HepG2 (cell line): ENCODE measurements around the gene DDR1. TPM values are rescaled to one million over a fixed set of nuclear protein-coding genes. Genes with fewer than 3 reads are reported as not detected.

Source experiments
- CREBL2 ChIP-seq: sonication (generic); formaldehyde crosslinking; IDR thresholded peaks from 2 replicates; pipeline ENCODE4 v1.8.1; 2023; ENCODE audit warnings: missing genetic modification reagents, mild to moderate bottlenecking, borderline replicate concordance
- ERF ChIP-seq: IDR thresholded peaks from 2 replicates; pipeline ENCODE4 v1.6.1; 2018; ENCODE audit warnings: missing biosample characterization, missing genetic modification reagents
- GTF2F1 ChIP-seq: fragments of 150-350 bp; IDR thresholded peaks from 2 replicates; pipeline ENCODE4 v1.6.1; 2014; ENCODE audit warnings: low read length
- HMGXB3 ChIP-seq: sonication (generic); formaldehyde crosslinking; IDR thresholded peaks from 2 replicates; pipeline ENCODE4 v1.4.0; 2020; ENCODE audit warnings: missing genetic modification reagents, borderline replicate concordance
- MTF1 ChIP-seq: sonication (generic); formaldehyde crosslinking; IDR thresholded peaks from 2 replicates; pipeline ENCODE4 v1.5.0; 2020; ENCODE audit warnings: missing genetic modification reagents
- MZF1 ChIP-seq: sonication (generic); formaldehyde crosslinking; IDR thresholded peaks from 2 replicates; pipeline ENCODE4 v1.8.1; 2023; ENCODE audit warnings: mild to moderate bottlenecking, missing genetic modification reagents, borderline replicate concordance
- NFYC ChIP-seq: IDR thresholded peaks from 2 replicates; pipeline ENCODE4 v1.6.1; 2016; ENCODE audit warnings: missing genetic modification reagents, missing compliant biosample characterization
- NR0B2 ChIP-seq: sonication (generic); formaldehyde crosslinking; IDR thresholded peaks from 2 replicates; pipeline ENCODE4 v1.4.0; 2020; ENCODE audit warnings: mild to moderate bottlenecking, missing genetic modification reagents
- NR2C2 ChIP-seq: sonication (generic); formaldehyde crosslinking; IDR thresholded peaks from 2 replicates; pipeline ENCODE4 v1.4.0; 2020; ENCODE audit warnings: missing genetic modification reagents, mild to moderate bottlenecking, moderate library complexity, borderline replicate concordance
- POGZ ChIP-seq: sonication (generic); formaldehyde crosslinking; IDR thresholded peaks from 2 replicates; pipeline ENCODE4 v1.4.0; 2020; ENCODE audit warnings: mild to moderate bottlenecking, missing genetic modification reagents
- RBAK ChIP-seq: sonication (generic); formaldehyde crosslinking; IDR thresholded peaks from 2 replicates; pipeline ENCODE4 v1.5.1; 2020; ENCODE audit warnings: mild to moderate bottlenecking, missing genetic modification reagents
- RORA ChIP-seq: sonication (generic); formaldehyde crosslinking; IDR thresholded peaks from 2 replicates; pipeline ENCODE4 v1.5.0; 2020; ENCODE audit warnings: mild to moderate bottlenecking, missing genetic modification reagents, moderate library complexity
- TBP ChIP-seq: sonication (generic); formaldehyde crosslinking; IDR thresholded peaks from 2 replicates; pipeline ENCODE4 v1.5.0; 2020; ENCODE audit warnings: missing genetic modification reagents
- TP53 ChIP-seq: sonication (generic); formaldehyde crosslinking; conservative IDR thresholded peaks from 2 replicates; pipeline ENCODE4 v1.4.0; 2020; ENCODE audit warnings: missing genetic modification reagents
- ZBTB37 ChIP-seq: sonication (generic); formaldehyde crosslinking; IDR thresholded peaks from 2 replicates; pipeline ENCODE4 v1.4.0; 2020; ENCODE audit warnings: mild to moderate bottlenecking, missing genetic modification reagents
- ZFP1 ChIP-seq: IDR thresholded peaks from 2 replicates; pipeline ENCODE4 v1.6.1; 2016
- ZNF264 ChIP-seq: sonication (generic); formaldehyde crosslinking; IDR thresholded peaks from 2 replicates; pipeline ENCODE4 v1.4.0; 2020; ENCODE audit warnings: missing genetic modification reagents
- ZNF451 ChIP-seq: sonication (generic); formaldehyde crosslinking; IDR thresholded peaks from 2 replicates; pipeline ENCODE4 v1.5.0; 2020; ENCODE audit warnings: mild to moderate bottlenecking, missing genetic modification reagents
- ZNF557 ChIP-seq: sonication (generic); formaldehyde crosslinking; IDR thresholded peaks from 2 replicates; pipeline ENCODE4 v1.4.0; 2020; ENCODE audit warnings: missing genetic modification reagents
- ZNF570 ChIP-seq: sonication (generic); formaldehyde crosslinking; IDR thresholded peaks from 2 replicates; pipeline ENCODE4 v1.4.0; 2020; ENCODE audit warnings: mild to moderate bottlenecking, missing genetic modification reagents, borderline replicate concordance
- ZNF841 ChIP-seq: sonication (generic); formaldehyde crosslinking; IDR thresholded peaks from 2 replicates; pipeline ENCODE4 v1.8.1; 2023; ENCODE audit warnings: missing genetic modification reagents, borderline replicate concordance
- ZUFSP ChIP-seq: sonication (generic); formaldehyde crosslinking; IDR thresholded peaks from 2 replicates; pipeline ENCODE4 v1.9.0; 2021; ENCODE audit warnings: missing genetic modification reagents, mild to moderate bottlenecking, borderline replicate concordance
- polyA plus RNA-seq, 8 experiments: library from polyadenylated mRNA; depleted of rRNA in 3 of 8; stranded (reverse) in 7 of 8; unstranded in 1 of 8; fragments of >200 nt; fragmentation: Illumina TruSeq in 4 of 8; extraction: Trizol in 4 of 8; gene quantifications; 2 replicates each; pipeline versions ENCODE4 v1.2.1 to v1.2.3, GENCODE V29; 2011 to 2016; ENCODE audit warnings: low read depth in 4 of 8, missing spikeins in 1 of 8, mixed read lengths in 1 of 8; ENCODE audit not compliant: insufficient read depth in 1 of 8
- total RNA-seq, 5 experiments: library from RNA; depleted of rRNA; stranded (reverse); fragments of >200 nt; fragmentation: Illumina TruSeq; extraction: Trizol; gene quantifications; 2 replicates each; pipeline ENCODE4 v1.2.3, GENCODE V29; 2016; ENCODE audit warnings: low read depth in 1 of 5

The DDR1 gene
- total and polyA plus RNA-seq, 2 of the 13 experiments (the other 11 are each of a cell fraction or from before 2014, with no cell fraction given), result 16.7 to 20.2 TPM

- no peak for TF ChIP-seq ZNF570 (CRISPR knock-in tag)
- TF ChIP-seq MTF1 (CRISPR knock-in tag), result peak; percentile 89
- peak; percentile 96 for TF ChIP-seq NR0B2
- peak; percentile 79; the same call in 1 of the 2 replicates for TF ChIP-seq ZFP1 (CRISPR knock-in tag)
- TF ChIP-seq RORA (CRISPR knock-in tag), result no peak
- TF ChIP-seq ZUFSP, result no peak
- TF ChIP-seq ZBTB37 (CRISPR knock-in tag), result no peak
- peak; percentile 94; the same call in 1 of the 2 replicates for TF ChIP-seq ZNF557
- TF ChIP-seq NR2C2 (CRISPR knock-in tag), result 0 out of 2 replicates have a peak, but pooled peaks have one; percentile 49
- TF ChIP-seq CREBL2 (CRISPR knock-in tag), result peak; percentile 93
- TF ChIP-seq ERF (CRISPR knock-in tag), result peak; percentile 85
- TF ChIP-seq RBAK (CRISPR knock-in tag), result no peak
- TF ChIP-seq MZF1, result 0 out of 2 replicates have a peak, but pooled peaks have one; percentile 87
- peak; percentile 92 for TF ChIP-seq ZNF264 (CRISPR knock-in tag)
- TF ChIP-seq GTF2F1, result no peak
- TF ChIP-seq ZNF841, result 0 out of 2 replicates have a peak, but pooled peaks have one; percentile 44
- peak; percentile 42; the same call in 1 of the 2 replicates for TF ChIP-seq TBP (CRISPR knock-in tag)
- TF ChIP-seq TP53 (CRISPR knock-in tag), result peak; percentile 85
- peak; percentile 68 for TF ChIP-seq HMGXB3 (CRISPR knock-in tag)
- TF ChIP-seq NFYC (CRISPR knock-in tag), result peak; percentile 57
- TF ChIP-seq POGZ (CRISPR knock-in tag), result peak; percentile 87
- peak; percentile 77; the same call in 1 of the 2 replicates for TF ChIP-seq ZNF451 (CRISPR knock-in tag)
These were observed 29.9 kb downstream of the DDR1 start, which contains the start of gene VARS2 (continued) for GRCh38 chr6:30914076-30914853.
